Measurements from ENCODE around the gene NAV2.

Gene NAV2

DNA sequence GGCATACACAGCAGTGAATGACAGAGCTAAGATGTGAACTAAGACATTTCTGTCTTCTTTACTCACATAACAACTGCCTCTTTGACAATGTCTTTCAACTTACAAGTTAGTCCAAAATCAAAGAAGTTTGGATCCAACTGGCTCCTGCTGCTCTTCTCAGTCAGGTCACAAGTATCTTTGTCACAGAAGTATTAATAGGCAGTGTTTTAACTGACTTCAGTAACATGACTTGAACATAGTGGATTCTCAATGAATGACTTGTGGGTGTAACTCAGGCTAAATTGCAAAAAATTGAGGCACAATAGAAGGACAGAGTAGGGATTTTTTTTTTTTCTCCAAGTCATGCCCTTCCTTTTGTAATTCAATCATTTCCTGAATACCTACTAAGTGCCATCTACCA lies 425.0 kb downstream of the NAV2 start:
- no peaks in the 10 kb centered on the region for H3K9me3 ChIP-seq
- no peak overlapping the region for H3K4me3 ChIP-seq
- H3K4me1 ChIP-seq: peaks cover 4% of the 10 kb centered on the region
- H3K27me3 ChIP-seq (ENCODE audit: low read depth): peaks cover 11% of the 10 kb centered on the region; the same call in 1 of the 2 replicates
- no peak for DNase-seq (ENCODE audit: low spot score in 2 of 2)
- H3K36me3 ChIP-seq (replicated peaks): no peaks in the 10 kb centered on the region
- in situ Hi-C loops (cut with MboI; ENCODE audit: low sequenced_read_pairs): loop anchor here (25.0 kb wide), 2 partner anchors 475 to 575 kb away; no protein-coding TSS in a partner anchor

DNA sequence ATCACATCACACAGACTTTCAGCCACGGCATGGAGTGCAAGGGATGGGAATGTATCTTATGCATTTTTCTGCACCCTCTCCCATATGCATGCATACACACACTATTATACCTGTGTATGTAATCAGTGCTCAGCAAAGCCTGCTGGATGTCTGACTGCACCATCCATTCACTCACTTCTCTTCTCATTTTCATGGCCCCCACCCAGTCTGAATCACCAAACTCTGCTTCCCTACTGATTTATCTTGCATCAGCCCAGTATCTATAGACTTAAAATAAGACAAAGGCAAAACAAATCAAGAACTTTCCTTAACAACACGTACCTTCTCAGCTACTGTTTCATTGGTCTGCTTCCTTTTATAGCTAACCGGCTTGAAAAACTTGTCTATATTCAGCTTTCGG lies 426.1 kb downstream of the NAV2 start:
- no peak for DNase-seq (ENCODE audit: low spot score in 2 of 2)
- Histone ChIP-seq H3K4me3 (no peak overlapping the region), H3K27me3 (ENCODE audit: low read depth) (peaks cover 11% of the 10 kb centered on the region; the same call in 1 of the 2 replicates), H3K4me1 (peaks cover 10% of the 10 kb centered on the region), H3K36me3 (replicated peaks) (no peaks in the 10 kb centered on the region), H3K9me3 (no peaks in the 10 kb centered on the region)
- in situ Hi-C loops (cut with MboI; ENCODE audit: low sequenced_read_pairs): loop anchor here (25.0 kb wide), 2 partner anchors 474 to 576 kb away; no protein-coding TSS in a partner anchor

DNA sequence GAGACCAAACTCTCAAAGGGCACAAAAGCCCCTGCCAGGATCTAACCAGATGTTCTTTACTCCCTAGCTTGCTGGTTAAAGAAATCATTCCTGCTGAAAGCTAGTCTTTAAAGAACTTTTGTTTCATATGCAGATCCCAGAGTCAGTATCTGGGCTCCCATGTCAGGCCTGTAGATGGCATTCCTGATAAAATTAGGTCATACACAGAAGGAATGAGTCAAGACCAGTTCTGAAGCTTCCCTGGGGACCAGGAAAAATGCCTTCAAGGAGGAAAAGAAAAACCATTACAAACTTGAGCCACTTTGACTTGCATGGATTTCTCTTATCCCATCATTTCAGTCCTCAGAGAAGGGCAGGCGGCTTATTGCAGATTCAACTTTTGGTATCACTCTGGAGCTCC lies 441.7 kb downstream of the NAV2 start:
- Histone ChIP-seq H3K27me3 (ENCODE audit: low read depth) (peaks cover 44% of the 10 kb centered on the region), H3K4me3 (no peak overlapping the region), H3K36me3 (replicated peaks) (no peaks in the 10 kb centered on the region), H3K4me1 (no peaks in the 10 kb centered on the region), H3K9me3 (no peaks in the 10 kb centered on the region)
- peak; percentile 34 to 49 for DNase-seq (ENCODE audit: low spot score in 2 of 2)
- in situ Hi-C loops (cut with MboI; ENCODE audit: low sequenced_read_pairs): no loop called here

DNA sequence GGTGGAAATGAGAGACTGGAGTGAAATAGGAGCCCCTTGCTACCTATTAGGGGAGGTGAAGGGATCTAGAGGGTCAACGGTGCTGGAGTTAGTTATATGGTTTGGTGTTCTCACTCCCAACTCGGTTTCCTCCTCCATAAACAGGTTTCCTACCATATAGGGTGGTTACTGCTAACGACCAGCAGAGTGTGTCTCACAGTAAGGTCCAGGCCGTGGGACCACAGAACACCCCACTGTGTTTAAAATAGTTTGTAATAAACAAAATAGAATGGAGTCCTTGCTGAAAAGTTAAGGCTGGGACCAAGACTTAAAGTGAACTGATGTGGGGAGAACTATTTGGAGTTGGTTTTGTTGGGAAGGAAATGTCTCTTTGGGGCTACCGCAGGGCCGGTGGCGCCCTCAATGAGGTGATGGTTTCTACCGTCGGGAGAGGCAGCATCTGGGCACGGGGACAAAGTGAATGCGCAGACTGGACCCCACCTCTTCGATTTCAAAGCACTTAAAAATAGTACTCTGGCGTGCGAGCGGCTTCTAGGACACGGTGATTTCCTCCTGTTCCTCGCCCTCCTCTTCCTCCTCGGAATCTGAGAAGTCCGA lies 443.1 kb downstream of the NAV2 start:
- Histone ChIP-seq H3K4me1 (no peaks in the 10 kb centered on the region), H3K36me3 (replicated peaks) (no peaks in the 10 kb centered on the region), H3K9me3 (no peaks in the 10 kb centered on the region), H3K27me3 (ENCODE audit: low read depth) (peaks cover 52% of the 10 kb centered on the region), H3K4me3 (no peak overlapping the region)
- no peak for DNase-seq (ENCODE audit: low spot score in 2 of 2)
- in situ Hi-C loops (cut with MboI; ENCODE audit: low sequenced_read_pairs): no loop called here

DNA sequence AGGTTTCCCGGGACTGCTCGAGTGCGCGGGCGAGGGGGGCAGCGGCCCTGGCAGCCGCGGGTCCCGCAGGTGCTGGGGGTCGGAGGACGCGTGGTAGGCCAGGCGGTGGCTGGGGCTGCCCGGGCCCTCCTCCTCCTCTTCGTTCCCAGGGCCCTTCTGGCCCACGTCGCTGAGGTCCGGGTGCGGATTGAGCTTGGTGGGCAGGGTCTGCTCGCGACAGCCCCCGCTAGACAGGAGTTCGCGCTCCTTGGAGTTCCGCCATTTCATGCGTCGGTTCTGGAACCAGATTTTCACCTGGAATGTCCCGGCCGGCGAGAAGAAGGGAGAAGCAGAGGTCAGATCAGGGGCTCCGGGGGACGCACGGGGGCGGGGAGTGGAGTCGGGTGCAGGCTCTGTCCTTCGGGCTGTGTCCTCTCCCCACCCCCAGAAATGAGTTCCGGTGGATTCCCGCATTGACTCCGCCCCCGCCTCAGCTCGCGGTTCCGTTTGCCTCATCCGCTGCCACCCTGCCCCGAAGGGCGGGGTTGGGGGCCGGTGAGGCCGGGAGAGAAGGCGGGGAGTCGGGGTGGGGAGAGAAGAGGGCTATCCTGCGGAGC lies 443.7 kb downstream of the NAV2 start:
- in situ Hi-C loops (cut with MboI; ENCODE audit: low sequenced_read_pairs): no loop called here
- no peaks in the 10 kb centered on the region for H3K36me3 ChIP-seq (replicated peaks)
- H3K9me3 ChIP-seq: no peaks in the 10 kb centered on the region
- no peak overlapping the region for H3K4me3 ChIP-seq
- H3K27me3 ChIP-seq (ENCODE audit: low read depth): peaks cover 58% of the 10 kb centered on the region
- H3K4me1 ChIP-seq: no peaks in the 10 kb centered on the region
- no peak for DNase-seq (ENCODE audit: low spot score in 2 of 2)

DNA sequence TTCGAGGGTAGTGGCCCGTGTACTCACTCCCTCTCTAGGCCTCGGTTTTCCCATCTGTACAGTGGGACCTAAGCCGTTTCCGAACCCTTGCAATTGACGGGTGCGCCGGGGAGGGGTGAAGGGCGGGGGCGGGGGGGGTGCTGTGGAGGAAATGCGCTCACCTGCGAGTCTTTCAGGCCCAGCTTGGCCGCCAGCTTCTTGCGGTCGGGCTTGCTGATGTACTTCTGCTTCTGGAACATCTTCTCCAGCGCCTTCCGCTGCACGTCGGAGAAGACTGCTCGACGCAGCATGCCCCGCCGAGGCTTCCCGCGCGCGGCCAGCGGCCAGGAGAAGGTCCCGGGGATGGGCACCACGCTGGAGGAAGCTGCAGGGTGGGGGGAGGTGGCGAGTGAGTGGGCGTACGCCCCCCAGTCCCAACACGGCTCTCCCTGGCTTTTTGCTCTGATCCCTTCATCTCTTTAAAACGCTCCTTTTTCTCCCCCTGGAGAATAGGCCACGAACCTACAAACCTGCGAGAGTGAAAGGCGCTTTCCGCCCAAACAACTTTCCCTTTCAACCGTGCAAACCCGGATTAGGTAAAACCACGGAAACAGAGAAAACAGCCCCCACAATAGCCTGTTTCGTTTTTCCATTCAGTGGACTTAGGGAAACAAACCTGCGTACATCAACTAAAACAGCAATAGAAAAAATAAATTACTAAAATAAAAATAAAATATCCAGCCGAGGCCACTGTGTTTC lies 444.4 kb downstream of the NAV2 start:
- H3K27me3 ChIP-seq (ENCODE audit: low read depth): peaks cover 65% of the 10 kb centered on the region

DNA sequence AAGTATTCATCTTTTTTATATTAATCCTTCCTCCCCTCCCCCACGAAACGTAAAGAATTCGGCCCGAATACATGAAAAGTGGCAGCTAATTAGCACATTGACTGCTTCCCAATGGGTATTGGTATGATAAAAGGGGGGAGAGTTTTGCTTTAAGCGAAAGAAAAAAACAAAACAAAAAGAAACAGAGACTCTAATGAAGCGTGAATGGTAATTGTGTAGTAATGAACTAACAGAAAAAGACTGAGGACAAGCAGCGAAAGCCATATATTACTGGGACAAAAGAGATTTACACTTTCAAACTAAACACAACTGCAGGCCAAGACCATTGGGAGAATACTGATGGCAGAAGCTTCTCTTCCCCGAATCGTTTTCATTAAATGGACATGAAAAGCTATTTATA lies 445.1 kb downstream of the NAV2 start:
- Histone ChIP-seq H3K36me3 (replicated peaks) (no peaks in the 10 kb centered on the region), H3K27me3 (ENCODE audit: low read depth) (peaks cover 70% of the 10 kb centered on the region), H3K9me3 (no peaks in the 10 kb centered on the region), H3K4me3 (no peak overlapping the region), H3K4me1 (no peaks in the 10 kb centered on the region)
- in situ Hi-C loops (cut with MboI; ENCODE audit: low sequenced_read_pairs): no loop called here
- DNase-seq (ENCODE audit: low spot score in 2 of 2): no peak

More for the DNA sequence above, 444.4 kb downstream of the NAV2 start:
- in situ Hi-C loops (cut with MboI; ENCODE audit: low sequenced_read_pairs): no loop called here
- no peaks in the 10 kb centered on the region for H3K4me1 ChIP-seq
- no peaks in the 10 kb centered on the region for H3K9me3 ChIP-seq
- H3K4me3 ChIP-seq: no peak overlapping the region
- H3K36me3 ChIP-seq (replicated peaks): no peaks in the 10 kb centered on the region
- no peak for DNase-seq (ENCODE audit: low spot score in 2 of 2)

DNA sequence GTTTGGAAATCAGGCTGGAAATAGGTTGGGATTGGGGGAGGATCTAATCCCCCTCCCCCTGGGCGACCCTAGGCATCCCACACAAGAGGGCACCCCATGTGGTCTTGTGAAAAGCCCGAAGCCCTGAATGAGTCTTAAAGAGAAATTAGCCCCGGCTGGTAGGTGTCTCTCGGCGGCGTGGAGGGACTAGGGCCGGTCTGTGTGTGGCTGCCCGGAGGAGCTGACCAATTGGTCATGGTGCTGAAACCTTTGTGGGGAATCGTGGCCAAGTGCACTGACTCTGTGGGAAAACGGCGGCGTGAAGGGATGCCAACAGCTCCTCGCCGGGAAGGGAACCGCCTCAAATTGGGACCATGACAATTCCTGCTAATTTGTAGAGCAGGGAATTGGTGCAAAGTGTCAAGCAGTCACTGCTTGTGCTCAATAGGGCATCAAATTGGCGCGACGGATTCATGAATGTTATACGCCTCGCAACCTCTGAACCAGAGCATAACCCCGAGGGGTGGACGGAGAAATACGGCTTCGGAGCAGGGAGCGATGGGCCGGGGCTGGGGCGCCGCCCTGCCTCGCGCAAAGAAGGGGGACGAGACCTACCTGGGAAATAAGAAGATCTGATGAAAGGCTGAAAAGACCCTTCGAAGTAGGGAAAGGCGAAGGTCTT lies 446.1 kb downstream of the NAV2 start:
- Histone ChIP-seq H3K36me3 (replicated peaks) (no peaks in the 10 kb centered on the region), H3K4me3 (no peak overlapping the region), H3K4me1 (no peaks in the 10 kb centered on the region), H3K9me3 (no peaks in the 10 kb centered on the region), H3K27me3 (ENCODE audit: low read depth) (peaks cover 78% of the 10 kb centered on the region)
- peak; percentile 25 to 80 for DNase-seq (ENCODE audit: low spot score in 2 of 2)
- in situ Hi-C loops (cut with MboI; ENCODE audit: low sequenced_read_pairs): no loop called here

DNA sequence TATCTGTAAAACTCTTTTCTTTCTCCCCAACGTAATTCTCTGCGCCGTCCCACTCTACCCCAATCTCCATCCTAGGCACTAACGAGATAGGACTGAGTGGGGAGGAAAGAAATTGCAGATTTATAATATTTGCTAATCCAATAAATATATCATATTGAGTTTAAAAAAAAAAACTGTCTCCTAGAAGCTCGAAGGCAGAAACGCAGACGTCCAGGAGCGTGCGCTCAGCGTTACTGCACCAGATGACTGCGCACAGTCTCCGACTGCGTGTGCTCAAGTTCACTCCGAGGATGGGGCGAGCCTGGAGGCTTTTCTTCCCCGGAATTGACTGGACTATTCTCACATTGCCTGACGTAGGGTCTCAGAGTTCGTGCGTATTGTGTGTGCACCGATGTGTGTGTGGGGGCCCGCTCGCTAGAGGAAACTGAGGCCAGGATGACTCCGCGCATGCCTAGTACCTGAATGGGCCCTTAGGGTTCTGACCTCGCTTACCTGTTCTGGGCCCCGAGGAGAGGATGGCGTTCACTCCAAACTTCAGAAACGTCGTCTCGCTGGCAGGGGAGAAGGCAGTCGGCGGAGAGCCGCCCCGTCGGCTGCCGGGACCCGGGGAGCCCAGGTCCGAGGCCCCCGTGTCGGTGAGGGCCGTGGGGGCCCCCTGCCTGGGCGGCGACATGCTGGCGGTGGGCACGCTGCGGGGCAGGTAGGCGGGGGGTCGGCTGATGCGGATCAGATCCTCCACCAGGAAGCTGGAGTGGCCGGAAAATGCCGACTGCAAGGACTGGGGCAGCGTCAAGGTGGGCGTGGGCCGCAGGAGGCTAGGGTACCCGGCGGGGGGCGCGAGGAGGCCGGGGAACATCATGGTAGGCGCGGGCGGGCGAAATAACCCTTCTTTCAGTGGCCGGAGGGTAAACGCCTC lies 447.1 kb downstream of the NAV2 start:
- Histone ChIP-seq H3K27me3 (ENCODE audit: low read depth) (peaks cover 87% of the 10 kb centered on the region), H3K36me3 (replicated peaks) (no peaks in the 10 kb centered on the region), H3K4me3 (no peak overlapping the region), H3K9me3 (no peaks in the 10 kb centered on the region), H3K4me1 (no peaks in the 10 kb centered on the region)
- no peak for DNase-seq (ENCODE audit: low spot score in 2 of 2)
- in situ Hi-C loops (cut with MboI; ENCODE audit: low sequenced_read_pairs): no loop called here

DNA sequence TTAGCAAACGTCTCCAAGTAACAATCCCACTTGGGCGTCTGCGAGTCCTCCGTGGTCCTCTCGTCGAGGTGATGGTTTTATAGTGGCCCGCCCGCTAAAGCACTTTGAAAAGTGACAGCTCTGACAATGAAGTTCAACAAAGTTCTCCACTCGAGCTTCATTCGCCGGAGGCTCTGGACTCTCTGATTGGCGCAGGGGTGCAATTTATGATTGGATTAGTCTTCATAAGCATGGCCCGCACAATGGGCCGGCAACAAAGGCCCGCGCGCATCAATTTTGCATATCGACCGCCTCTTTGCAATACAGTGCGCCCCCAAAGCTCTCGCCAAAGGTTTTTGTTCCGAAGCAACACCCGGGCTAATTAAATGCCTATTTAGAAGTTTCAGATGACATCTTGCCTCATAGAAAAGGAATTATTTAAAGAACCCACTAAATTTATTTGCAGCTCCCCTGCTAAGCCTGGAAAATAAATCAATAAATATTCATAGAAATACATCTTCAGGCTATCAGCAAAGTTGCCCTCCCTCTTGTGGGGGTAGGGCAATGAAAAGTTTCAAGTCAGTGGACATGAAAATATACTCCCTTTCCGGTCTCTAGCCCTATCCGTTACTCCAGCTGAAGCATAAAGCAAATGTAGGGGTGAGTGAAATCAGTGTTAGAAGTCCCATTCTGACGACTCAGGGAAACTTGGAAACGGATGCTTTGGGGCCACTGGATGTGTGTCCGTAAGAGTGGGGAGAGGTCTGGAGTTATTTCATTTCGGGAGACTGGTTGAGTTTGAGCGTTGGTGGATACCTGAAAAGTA lies 448.0 kb downstream of the NAV2 start, which contains the start of gene DBX1:
DBX1 (minus strand) TSS at position 51 of the 805 bp plus-strand sequence. CDS start 151 bp downstream, outside the sequence.
- Histone ChIP-seq H3K4me1 (no peaks in the 10 kb centered on the region), H3K27me3 (ENCODE audit: low read depth) (peaks cover 92% of the 10 kb centered on the region), H3K36me3 (replicated peaks) (no peaks in the 10 kb centered on the region), H3K9me3 (no peaks in the 10 kb centered on the region), H3K4me3 (no peak within 1 kb of the TSS)
- in situ Hi-C loops (cut with MboI; ENCODE audit: low sequenced_read_pairs): no loop called here
- no peak for DNase-seq (ENCODE audit: low spot score in 2 of 2)

DNA sequence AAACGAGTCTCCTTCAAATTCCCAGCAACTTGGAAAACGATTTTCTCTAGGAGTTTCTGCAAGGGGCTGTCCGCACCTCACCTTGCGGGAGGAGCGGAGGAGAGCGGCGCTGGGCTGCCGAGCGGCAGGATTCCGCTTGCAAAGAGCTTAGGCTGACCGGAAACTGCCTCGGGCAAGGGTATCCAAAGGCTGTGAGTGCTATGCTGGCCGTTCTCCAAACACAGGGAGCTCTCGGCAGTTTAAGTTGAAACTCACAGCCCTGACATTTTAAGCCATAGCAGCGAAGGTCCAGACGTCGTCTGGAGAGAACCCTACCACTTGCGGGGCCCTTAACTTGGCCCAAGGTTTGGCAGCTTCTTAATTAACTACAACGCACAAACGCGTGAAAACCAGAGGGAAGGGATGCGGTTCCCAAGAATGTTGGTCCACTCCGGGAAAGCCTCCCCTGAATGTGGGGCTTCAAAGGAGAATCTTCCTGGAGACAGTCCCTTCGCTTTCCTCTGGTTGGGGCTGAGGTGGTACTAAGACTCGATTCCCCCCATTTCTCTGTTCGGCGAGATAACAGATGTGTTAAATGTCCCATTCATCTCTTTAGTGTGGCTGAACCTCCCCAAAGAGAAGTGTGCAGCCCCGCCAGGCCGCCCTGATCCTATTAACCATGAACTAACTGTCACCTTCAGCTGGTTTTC lies 448.7 kb downstream of the NAV2 start:
- in situ Hi-C loops (cut with MboI; ENCODE audit: low sequenced_read_pairs): no loop called here
- peaks cover 84% of the 10 kb centered on the region for H3K27me3 ChIP-seq (ENCODE audit: low read depth)
- no peak overlapping the region for H3K4me3 ChIP-seq

More for the DNA sequence above, 448.7 kb downstream of the NAV2 start:
- Histone ChIP-seq H3K4me1 (no peaks in the 10 kb centered on the region), H3K9me3 (no peaks in the 10 kb centered on the region), H3K36me3 (replicated peaks) (no peaks in the 10 kb centered on the region)
- peak in 1 of 2 experiments; percentile 22 for DNase-seq (ENCODE audit: low spot score in 2 of 2)
